ENCODE data around the gene LSM10. TPM values are rescaled to one million over a fixed set of nuclear protein-coding genes. Genes with fewer than 3 reads are reported as not detected.

Gene LSM10
- total RNA-seq, 2 experiments from 2014 or later = 43.2 to 133 TPM

GRCh38 chr1:36366091-36366661 lies 31.5 kb downstream of the LSM10 start:
- peaks cover 23% of the 10 kb centered on the region; the same call in 1 of the 2 replicates for H3K79me2 ChIP-seq (ENCODE audit: insufficient read depth, low read depth, low read length)
- ChIA-PET POLR2A (interaction anchor here (0.7 kb wide), 1 partner anchor 57 kb away, joined by 3 read pairs; no protein-coding TSS in a partner anchor), CTCF (ENCODE audit: unreplicated experiment) (interaction anchor here (0.7 kb wide), 1 partner anchor 12 kb away, joined by 3 read pairs; no protein-coding TSS in a partner anchor)
- peak; percentile 73 for DNase-seq (ENCODE audit: low spot score)
- H4K20me1 ChIP-seq (ENCODE audit: insufficient read depth, low read length) = 0 out of 2 replicates have a peak, but pooled peaks cover 4% of the 10 kb centered on the region
- no TSS peak for BruUV-seq (replicated peaks)
- H3K4me2 ChIP-seq (ENCODE audit: low read length) = peak overlapping the region; percentile 41
- H3K9me3 ChIP-seq (ENCODE audit: low read length) = no peaks in the 10 kb centered on the region
- H3K36me3 ChIP-seq (ENCODE audit: insufficient read depth, low read length) = peaks cover 65% of the 10 kb centered on the region
- intact Hi-C loops (cut with micrococcal nuclease; ENCODE audit: unreplicated experiment) = no loop called here
- no peaks in the 10 kb centered on the region for H3K9me2 ChIP-seq (ENCODE audit: insufficient read depth, low read length)
- H2AFZ ChIP-seq (ENCODE audit: low read length) = no peak overlapping the region
- peaks cover 45% of the 10 kb centered on the region for H3K4me1 ChIP-seq (ENCODE audit: insufficient read depth, low read length, poor library complexity, severe bottlenecking)
- peak; percentile 33; the same call in 1 of the 2 replicates for TF ChIP-seq CTCF (conservative IDR thresholded peaks at IDR 0.05; ENCODE audit: low read length)
- no peak for TF ChIP-seq EZH2phosphoT487 (IDR thresholded peaks at IDR 0.05; ENCODE audit: borderline replicate concordance, low read depth, low read length)
- H3K27ac ChIP-seq (ENCODE audit: low read depth, low read length, poor library complexity, severe bottlenecking) = peak overlapping the region; percentile 12
- no peak overlapping the region for H3K4me3 ChIP-seq (ENCODE audit: low read depth, low read length, poor library complexity, severe bottlenecking)

DNA sequence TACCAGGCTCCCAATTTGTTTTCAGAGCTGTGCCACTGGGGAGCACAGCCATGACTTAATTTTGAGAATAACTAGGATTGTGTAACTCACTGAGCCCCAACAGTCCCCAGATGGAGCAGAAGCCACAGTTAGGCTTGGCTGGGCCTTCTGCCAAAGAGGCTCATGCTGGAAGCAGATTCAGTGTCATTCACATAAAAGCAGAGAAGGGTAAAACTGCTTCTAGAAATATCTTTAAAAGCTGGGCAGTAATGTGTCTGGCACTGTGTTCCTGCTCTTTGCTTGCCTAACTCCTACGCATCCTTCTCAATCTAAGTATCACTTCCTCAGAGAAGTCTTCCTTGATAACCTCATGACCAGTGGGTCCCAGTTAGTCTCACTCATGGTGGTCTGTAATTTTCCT lies 32.3 kb downstream of the LSM10 start:
- DNase-seq (ENCODE audit: low spot score) = no peak
- no peak overlapping the region for H3K4me3 ChIP-seq (ENCODE audit: low read depth, low read length, poor library complexity, severe bottlenecking)
- H3K4me2 ChIP-seq (ENCODE audit: low read length) = 0 out of 2 replicates have a peak overlapping the region, but pooled peaks have one; percentile 4
- no peak overlapping the region for H2AFZ ChIP-seq (ENCODE audit: low read length)
- no peaks in the 10 kb centered on the region for H3K9me3 ChIP-seq (ENCODE audit: low read length)
- ChIA-PET POLR2A (no interaction called here), CTCF (ENCODE audit: unreplicated experiment) (no interaction called here)
- no peak overlapping the region for H3K27ac ChIP-seq (ENCODE audit: low read depth, low read length, poor library complexity, severe bottlenecking)
- BruUV-seq (replicated peaks) = no TSS peak
- H3K9me2 ChIP-seq (ENCODE audit: insufficient read depth, low read length) = no peaks in the 10 kb centered on the region
- H4K20me1 ChIP-seq (ENCODE audit: insufficient read depth, low read length) = 0 out of 2 replicates have a peak, but pooled peaks cover 4% of the 10 kb centered on the region
- H3K4me1 ChIP-seq (ENCODE audit: insufficient read depth, low read length, poor library complexity, severe bottlenecking) = peaks cover 37% of the 10 kb centered on the region
- TF ChIP-seq EZH2phosphoT487 (IDR thresholded peaks at IDR 0.05; ENCODE audit: borderline replicate concordance, low read depth, low read length) (no peak), CTCF (conservative IDR thresholded peaks at IDR 0.05; ENCODE audit: low read length) (no peak)
- H3K36me3 ChIP-seq (ENCODE audit: insufficient read depth, low read length) = peaks cover 68% of the 10 kb centered on the region
- intact Hi-C loops (cut with micrococcal nuclease; ENCODE audit: unreplicated experiment) = no loop called here
- peaks cover 16% of the 10 kb centered on the region; the same call in 1 of the 2 replicates for H3K79me2 ChIP-seq (ENCODE audit: insufficient read depth, low read depth, low read length)

DNA sequence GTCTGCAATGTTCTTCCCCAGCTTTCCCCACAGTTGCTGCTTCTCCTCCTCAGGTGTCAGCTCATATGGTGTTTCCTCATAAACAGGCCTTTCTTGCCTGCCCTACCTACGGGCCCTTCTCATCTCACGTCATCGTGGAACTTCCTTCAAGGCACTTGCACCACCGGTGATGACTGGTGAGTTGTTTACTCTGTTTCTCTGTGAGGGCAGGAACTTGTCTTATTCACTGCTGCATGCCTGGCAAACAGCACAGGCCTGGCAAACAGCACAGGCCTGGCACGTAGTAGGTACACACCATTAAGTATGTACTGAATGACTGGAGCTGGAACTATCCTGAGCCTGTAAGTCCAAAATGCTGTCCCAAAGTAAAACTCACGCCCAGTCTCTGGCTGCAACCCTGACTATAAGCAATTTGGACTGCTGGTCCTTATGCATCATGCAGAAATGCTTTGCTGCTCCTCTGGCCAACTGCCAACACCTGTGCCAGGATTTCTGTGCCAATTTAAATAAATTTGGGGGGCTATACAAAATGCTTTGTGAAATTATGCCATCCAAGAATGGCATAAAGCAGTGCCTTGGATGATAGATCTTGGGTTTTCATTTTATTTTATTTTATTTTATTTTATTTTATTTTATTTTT lies 37.7 kb downstream of the LSM10 start:
- Histone ChIP-seq H3K79me2 (ENCODE audit: insufficient read depth, low read depth, low read length) (peaks cover 6% of the 10 kb centered on the region; the same call in 1 of the 2 replicates), H3K4me2 (ENCODE audit: low read length) (no peak overlapping the region), H3K36me3 (ENCODE audit: insufficient read depth, low read length) (peaks cover 78% of the 10 kb centered on the region), H3K27ac (ENCODE audit: low read depth, low read length, poor library complexity, severe bottlenecking) (no peak overlapping the region), H3K9me3 (ENCODE audit: low read length) (no peaks in the 10 kb centered on the region), H3K9me2 (ENCODE audit: insufficient read depth, low read length) (no peaks in the 10 kb centered on the region), H2AFZ (ENCODE audit: low read length) (no peak overlapping the region), H4K20me1 (ENCODE audit: insufficient read depth, low read length) (no peaks in the 10 kb centered on the region), H3K4me3 (ENCODE audit: low read depth, low read length, poor library complexity, severe bottlenecking) (no peak overlapping the region), H3K4me1 (ENCODE audit: insufficient read depth, low read length, poor library complexity, severe bottlenecking) (peaks cover under 1% of the 10 kb centered on the region)
- CTCF ChIA-PET (ENCODE audit: unreplicated experiment) = no interaction called here
- no peak for DNase-seq (ENCODE audit: low spot score)
- no peak for TF ChIP-seq CTCF (conservative IDR thresholded peaks at IDR 0.05; ENCODE audit: low read length)
- TF ChIP-seq EZH2phosphoT487 (IDR thresholded peaks at IDR 0.05; ENCODE audit: borderline replicate concordance, low read depth, low read length) = no peak
- no TSS peak for BruUV-seq (replicated peaks)
- POLR2A ChIA-PET = interaction anchor here (1.2 kb wide), 1 partner anchor 8 kb away, joined by 3 read pairs; no protein-coding TSS in a partner anchor
- intact Hi-C loops (cut with micrococcal nuclease; ENCODE audit: unreplicated experiment) = no loop called here
